GM23338 (cell line): ENCODE measurements around the gene ADGRV1.

ENCODE experiments used
- CTCF ChIP-seq, 2 experiments: fragments of 200-600 bp in 1 of 2; sonication (generic) in 1 of 2; conservative IDR thresholded peaks; 2 replicates each; pipeline versions ENCODE4 v1.5.1 to v1.6.1; 2016 to 2017; ENCODE audit warnings: antibody characterized with exemption in 2 of 2, low read depth in 2 of 2, mild to moderate bottlenecking in 2 of 2, moderate library complexity in 1 of 2
- EZH2 ChIP-seq: fragments of 200-600 bp; sonication (generic); IDR thresholded peaks from one replicate; pipeline ENCODE4 v1.8.0; 2017; ENCODE audit warnings: antibody characterized with exemption, mild to moderate bottlenecking, low read depth; ENCODE audit not compliant: unreplicated experiment
- NANOG ChIP-seq: IDR thresholded peaks from 2 replicates; pipeline ENCODE4 v1.6.1; 2016; ENCODE audit warnings: antibody characterized with exemption, borderline replicate concordance
- POLR2AphosphoS5 ChIP-seq: IDR thresholded peaks from 2 replicates; pipeline ENCODE4 v1.6.1; 2016; ENCODE audit warnings: antibody characterized with exemption, low read depth
- STAT1 ChIP-seq: IDR thresholded peaks from one replicate; pipeline ENCODE4 v1.6.1; 2016; ENCODE audit warnings: antibody characterized with exemption; ENCODE audit not compliant: unreplicated experiment
- ZNF462 ChIP-seq: fragments of 250-450 bp; sonication (Bioruptor Pico); IDR thresholded peaks from 2 replicates; pipeline ENCODE4 v1.5.0; 2020; ENCODE audit warnings: mild to moderate bottlenecking, moderate library complexity

- TF ChIP-seq CTCF (conservative IDR thresholded peaks at IDR 0.05; ENCODE audit: low read depth in 2 of 2) (no peak), EZH2 (no peak), NANOG (no peak), POLR2AphosphoS5 (no peak), ZNF462 (CRISPR knock-in tag) (no peak), STAT1 (no peak)
These were observed 627.5 kb downstream of the ADGRV1 start for GRCh38 chr5:91186101-91186500.
